HG03457 (cell line): ENCODE results near the gene COL23A1.
"Not testable (repeated sequence)": the region's sequence is repeated elsewhere in the genome, so short reads cannot be mapped to it uniquely, and the experiment has no call there.

Experiments used
- ATAC-seq: cut with Tn5 transposase; IDR thresholded peaks from one replicate; pipeline ENCODE4 v1.9.1; 2021; ENCODE audit warnings: moderate number of reproducible peaks; ENCODE audit not compliant: unreplicated experiment

Gene COL23A1

DNA sequence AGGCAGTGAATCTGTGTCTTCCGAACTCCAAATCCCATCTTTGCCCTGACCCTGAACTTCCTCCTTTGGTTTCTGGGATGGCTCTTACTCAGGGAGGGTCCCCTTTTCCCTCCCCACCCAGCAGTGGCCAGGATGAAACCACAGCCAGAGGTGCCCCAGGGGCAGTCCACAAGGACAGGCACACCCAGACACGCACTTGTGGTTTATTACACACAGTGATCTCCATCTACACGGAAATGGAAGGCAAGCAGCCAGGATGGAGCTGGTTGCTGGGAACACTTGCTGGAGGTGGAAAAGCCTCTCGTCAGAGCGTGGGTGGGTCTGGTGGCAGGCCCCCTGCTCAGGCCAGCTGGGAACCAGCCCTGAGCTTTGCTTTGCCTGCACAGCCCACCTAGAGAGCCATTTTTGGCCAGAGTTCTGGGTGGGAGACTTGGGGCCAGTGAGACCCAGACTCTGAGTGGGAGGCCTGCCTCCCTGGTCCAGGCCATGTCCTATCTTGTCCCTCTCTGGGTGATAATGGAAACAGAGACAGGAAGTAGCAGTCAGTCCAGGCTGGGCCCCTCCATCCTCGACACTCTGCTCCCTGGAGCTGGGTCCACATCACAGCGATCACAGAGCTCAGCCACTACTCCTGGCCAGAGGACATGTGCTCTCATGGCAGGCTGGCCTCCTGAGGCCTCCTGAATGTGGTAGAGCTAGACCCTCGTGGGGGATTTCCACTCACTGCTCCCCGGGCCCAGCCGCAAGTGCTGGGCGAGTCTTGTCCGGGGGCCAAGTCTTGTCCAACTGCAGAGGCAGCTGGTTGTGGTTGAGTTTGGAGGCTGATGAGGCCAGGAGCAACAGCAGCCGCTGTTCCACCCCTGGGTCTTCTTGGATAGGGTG, 352.5 kb downstream of the COL23A1 start:
- ATAC-seq = no peak

DNA sequence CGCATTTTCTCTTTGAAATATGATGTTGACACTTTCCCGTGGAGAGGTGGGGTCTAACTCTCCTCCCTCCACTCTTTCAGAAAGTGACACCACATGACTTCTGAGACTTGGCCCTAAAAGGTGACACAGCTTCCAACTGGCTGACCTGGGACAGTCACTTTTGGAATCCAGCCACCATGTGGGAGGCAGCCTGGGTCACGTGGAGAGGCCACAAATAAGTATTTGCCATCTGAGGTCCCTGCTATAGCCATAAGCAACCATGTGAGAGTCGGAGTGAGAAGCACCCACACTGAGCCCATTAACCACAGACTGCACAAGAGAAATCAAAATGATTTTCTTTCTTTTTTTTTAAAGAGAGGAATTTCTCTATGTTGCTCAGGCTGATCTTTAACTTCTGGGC, 353.5 kb downstream of the COL23A1 start:
- ATAC-seq = no peak

DNA sequence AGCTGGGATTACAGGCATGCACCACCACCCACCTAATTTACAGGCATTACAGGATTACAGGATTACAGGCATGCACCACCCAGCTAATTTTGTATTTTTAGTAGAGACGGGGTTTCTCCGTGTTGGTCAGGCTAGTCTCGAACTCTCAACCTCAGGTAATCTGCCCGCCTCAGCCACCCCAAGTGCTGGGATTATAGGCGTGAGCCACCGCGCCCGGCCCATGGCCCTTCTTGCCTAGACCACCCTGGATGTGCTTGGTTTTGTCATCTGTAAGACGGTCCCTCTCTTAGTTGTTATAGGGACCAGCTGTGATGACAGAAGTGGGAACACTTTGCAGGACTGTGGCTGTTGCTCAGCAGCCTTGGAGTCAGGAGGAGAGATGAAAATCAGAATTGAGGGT, 354.1 kb downstream of the COL23A1 start:
- ATAC-seq = no peak

GRCh38 chr5:178235588-178235974, 354.6 kb downstream of the COL23A1 start:
- ATAC-seq = no peak

GRCh38 chr5:178234750-178235587, 355.2 kb downstream of the COL23A1 start:
- ATAC-seq = no peak

DNA sequence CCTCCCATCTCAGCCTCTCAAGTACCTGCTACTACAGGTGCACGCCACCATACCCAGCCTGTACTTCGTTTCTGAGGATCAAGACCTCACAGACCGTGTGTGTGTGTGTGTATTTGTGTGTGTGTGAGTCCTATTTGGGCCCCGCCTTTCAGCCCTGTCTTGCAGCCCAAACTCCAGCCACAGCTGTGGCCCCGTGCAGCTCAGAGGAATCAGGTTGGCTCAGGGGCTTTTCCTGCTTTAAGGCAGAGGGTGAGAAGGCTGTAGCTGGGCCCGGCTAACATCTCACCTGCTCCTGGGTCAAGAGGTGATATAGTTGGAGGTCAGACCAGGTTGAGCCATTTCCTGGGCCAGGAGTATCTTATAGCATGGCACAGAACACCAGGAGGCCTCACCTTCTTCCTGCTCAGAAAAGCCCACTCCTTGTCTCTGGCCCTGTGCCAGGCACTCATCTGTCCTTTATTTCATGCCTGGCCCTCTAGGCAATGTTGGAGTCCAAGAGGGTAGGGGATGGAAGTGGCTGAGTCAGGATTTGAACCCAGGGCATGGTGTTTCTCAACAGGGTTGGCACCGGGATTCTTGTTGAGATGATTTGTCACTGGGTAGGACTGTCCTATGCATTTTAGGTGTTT, 356.0 kb downstream of the COL23A1 start:
- no peak for ATAC-seq

DNA sequence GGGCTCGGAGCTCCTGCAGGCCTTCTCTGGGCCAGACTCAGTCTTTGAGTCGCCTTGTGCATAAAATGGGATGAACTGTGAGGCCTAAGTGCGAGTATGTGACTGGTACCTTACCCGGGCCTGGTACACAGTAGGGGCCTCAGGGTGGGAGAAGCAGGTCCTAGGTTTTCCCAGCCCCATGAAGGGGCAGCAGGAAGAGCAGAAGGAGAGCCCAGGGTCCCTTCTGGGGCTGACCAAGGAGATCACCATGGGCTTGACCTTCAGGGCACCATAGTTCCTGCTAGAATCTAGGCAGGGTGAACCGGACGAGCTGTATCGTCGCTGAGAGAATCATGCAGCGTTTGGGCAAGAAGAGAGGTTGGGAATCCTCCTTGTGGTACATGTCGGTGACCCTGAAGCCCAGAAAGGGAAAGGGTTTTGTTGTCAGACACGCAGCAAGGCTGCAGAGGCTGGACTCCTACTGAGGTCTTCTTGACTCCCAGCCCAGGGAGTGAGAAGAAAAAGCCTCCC, 357.2 kb downstream of the COL23A1 start:
- ATAC-seq = peak; percentile 7

- peak; percentile 58 for ATAC-seq
Measured at GRCh38 chr5:178232124-178232919, 357.9 kb downstream of the COL23A1 start, which contains the start of gene PHYKPL. TSS of gene PHYKPL (minus strand) at chr5:178232802. CDS start at chr5:178232550, 252 bp downstream.

GRCh38 chr5:178231539-178232123, 358.6 kb downstream of the COL23A1 start:
- no peak for ATAC-seq

- no peak for ATAC-seq
Measured at GRCh38 chr5:178230879-178231538, 359.2 kb downstream of the COL23A1 start.

DNA sequence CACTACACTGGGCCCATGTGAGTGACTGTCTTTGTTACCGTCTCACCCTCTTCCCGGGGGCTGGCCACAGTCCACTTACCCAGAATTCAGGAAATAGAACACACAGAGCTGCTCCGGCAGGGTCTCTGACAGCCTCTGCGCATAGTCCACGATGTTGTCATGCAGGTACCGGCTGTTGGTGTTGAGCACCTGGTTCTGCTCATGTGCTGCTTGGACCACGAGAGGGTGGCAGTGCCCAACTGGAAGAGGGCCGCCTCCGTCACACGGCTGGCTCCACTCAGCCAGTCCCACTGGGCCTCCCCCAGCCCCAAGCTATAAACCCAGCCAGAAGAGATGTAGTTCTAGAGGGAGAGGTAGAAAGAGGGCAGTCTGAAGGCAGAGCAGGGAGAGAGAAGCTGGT, 360.3 kb downstream of the COL23A1 start:
- no peak for ATAC-seq

DNA sequence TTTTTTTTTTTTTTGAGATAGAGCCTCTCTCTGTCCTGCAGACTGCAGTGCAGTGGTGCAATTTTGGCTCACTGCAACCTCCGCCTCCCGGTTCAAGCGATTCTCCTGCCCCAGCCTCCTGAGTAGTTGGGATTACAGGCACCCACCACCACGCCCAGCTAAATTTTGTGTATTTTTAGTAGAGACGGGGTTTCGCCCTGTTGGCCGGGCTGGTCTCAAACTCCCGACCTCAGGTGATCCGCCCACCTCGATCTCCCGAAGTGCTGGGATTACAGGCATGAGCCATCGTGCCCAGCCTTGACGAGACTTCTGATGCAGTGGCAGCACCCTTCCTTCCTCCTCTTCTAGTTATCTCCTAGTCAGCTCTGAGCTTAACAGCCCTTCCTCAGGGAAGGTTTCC, 361.1 kb downstream of the COL23A1 start:
- ATAC-seq = not testable (repeated sequence)

GRCh38 chr5:178228609-178229008, 361.6 kb downstream of the COL23A1 start:
- no peak for ATAC-seq

DNA sequence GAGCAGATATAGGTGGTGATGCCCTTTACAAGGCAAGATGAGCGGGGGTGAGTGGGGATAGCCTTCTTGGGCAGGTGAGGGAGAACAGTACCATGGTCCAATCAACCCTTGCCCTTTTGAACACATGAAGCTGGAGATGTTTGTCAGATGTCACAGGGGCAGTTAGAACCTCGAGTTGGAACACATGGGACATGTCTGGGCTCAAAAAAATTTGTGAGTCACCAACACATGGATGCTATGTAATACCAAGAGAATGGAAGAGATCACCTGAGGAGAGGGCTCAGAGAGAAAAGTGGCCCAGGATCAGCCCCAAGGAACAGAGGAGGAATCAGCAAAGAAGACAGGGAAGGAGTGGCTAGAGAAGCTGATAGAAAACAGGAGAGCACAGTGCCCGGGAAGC, 362.3 kb downstream of the COL23A1 start:
- no peak for ATAC-seq

- ATAC-seq = no peak
Measured at GRCh38 chr5:178227138-178227659, 363.0 kb downstream of the COL23A1 start.

GRCh38 chr5:178225174-178225573, 365.0 kb downstream of the COL23A1 start:
- no peak for ATAC-seq

GRCh38 chr5:178224403-178224802, 365.8 kb downstream of the COL23A1 start:
- ATAC-seq = no peak

DNA sequence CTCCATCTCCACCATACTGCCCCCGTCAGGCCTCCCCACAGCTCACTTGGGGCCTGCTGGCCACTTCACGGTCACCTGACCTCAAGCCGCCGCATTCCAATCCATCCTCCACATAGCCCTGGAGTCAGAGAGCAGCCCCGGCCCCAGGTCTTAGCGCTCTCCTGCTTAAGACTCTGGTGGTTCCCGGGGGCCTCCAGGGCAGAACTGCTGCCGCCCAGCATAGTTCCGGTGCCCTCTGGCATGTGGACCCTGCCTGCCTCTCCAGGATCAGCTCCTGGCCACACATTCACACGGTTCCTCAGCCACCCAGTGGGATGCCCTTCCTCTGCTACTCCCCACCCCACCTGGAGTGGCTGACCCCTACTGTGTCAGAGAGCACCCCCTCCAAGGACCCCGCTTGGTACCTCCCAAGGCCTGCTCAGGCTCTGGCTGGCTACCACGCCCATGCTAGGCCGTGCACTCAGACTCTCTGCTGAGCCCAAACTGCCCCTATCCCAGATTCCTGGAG, 366.3 kb downstream of the COL23A1 start:
- ATAC-seq = no peak

DNA sequence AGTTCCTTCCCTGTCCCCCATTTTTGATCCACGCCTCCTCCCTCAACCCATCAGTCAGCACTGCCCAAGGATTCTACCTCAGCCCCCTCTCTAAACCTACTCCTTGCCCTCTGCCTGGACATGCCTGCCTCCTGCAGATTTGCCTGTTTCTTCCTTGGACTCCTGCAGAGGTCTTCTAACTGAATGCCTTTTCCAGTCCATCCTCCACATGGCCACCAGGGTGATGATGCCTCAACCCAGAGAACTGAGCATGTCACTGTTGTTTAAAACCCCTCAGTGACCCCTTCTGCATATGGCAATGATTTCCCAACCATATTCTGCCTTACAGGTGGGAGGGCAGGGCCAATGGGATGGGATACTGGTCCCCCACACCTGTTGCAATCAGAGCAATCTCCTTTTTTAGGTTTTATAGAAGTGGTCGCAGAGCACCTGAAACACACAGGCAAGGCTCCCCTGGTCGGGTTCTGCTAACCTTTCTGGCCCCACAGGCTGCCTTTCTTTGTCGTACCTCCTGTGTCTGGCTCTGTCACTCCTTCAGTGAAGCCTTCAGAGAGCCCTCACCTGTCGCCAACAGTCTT, 366.9 kb downstream of the COL23A1 start:
- no peak for ATAC-seq
